B cell (primary cell): Measurements from ENCODE around the gene CBARP.

ENCODE experiments used
- CTCF ChIP-seq: fragments of 200-600 bp; IDR thresholded peaks from one replicate; pipeline ENCODE4 v1.8.0; 2022; ENCODE audit warnings: antibody characterized with exemption, mild to moderate bottlenecking
- EZH2 ChIP-seq: IDR thresholded peaks from 2 replicates; pipeline ENCODE4 v1.6.1; 2012; ENCODE audit warnings: borderline replicate concordance, low read depth, mild to moderate bottlenecking, moderate library complexity, low read length; ENCODE audit not compliant: insufficient read depth, poor library complexity, severe bottlenecking

- TF ChIP-seq CTCF (no peak), EZH2 (no peak)
Measured at GRCh38 chr19:1199531-1199930, 38.3 kb downstream of the CBARP start.
